ENCODE measurements around the gene MED25.

GRCh38 chr19:49875857-49876421 lies 57.9 kb downstream of the MED25 start:
- no peak for TF ChIP-seq ZBTB33 (IDR thresholded peaks at IDR 0.05; ENCODE audit: borderline replicate concordance, low read depth)
- no peak for TF ChIP-seq CTCF (IDR thresholded peaks at IDR 0.05)
- TF ChIP-seq IRF3 (IDR thresholded peaks at IDR 0.05; ENCODE audit: low read depth, low read length): no peak
- TF ChIP-seq USF1 (IDR thresholded peaks at IDR 0.05; ENCODE audit: borderline replicate concordance, low read depth): no peak
- TF ChIP-seq NRF1 (IDR thresholded peaks at IDR 0.05; ENCODE audit: low read depth, low read length): no peak
- 0 out of 2 replicates have a peak, but pooled peaks have one; percentile 12 for TF ChIP-seq MXI1 (IDR thresholded peaks at IDR 0.05; ENCODE audit: low read depth, low read length)
- no peak for TF ChIP-seq TEAD4 (IDR thresholded peaks at IDR 0.05; ENCODE audit: borderline replicate concordance, insufficient read depth)
- TF ChIP-seq TAF1 (IDR thresholded peaks at IDR 0.05; ENCODE audit: borderline replicate concordance, low read depth, low read length): no peak
- TF ChIP-seq TCF12 (IDR thresholded peaks at IDR 0.05): no peak
- no peak for TF ChIP-seq FOXJ3 (CRISPR knock-in tag; IDR thresholded peaks at IDR 0.05)
